Measurements from ENCODE around the gene CYP19A1. TPM values are rescaled to one million over a fixed set of nuclear protein-coding genes. Genes with fewer than 3 reads are reported as not detected.

CYP19A1 gene
- total and polyA plus RNA-seq, 2 experiments from 2014 or later = 1.4 to 35.4 TPM

DNA sequence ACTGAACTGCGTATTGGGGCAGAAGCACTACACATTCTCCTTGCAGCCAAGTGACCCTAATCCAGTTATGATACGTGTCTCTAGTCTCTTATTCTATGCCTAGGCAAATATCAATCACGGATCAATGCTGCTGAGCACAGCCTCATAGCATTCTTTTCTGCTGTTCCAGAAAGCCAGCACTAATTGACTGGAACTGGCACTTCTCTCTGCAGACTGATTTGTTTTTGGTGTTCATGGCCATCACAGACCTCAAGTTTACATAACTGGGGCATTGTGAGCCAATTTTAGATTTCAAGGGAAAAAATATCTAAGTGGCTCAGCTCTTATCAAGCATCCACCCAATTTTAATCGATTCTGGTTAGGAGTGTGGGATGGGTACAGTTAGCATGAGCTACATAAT lies 41.0 kb upstream of the CYP19A1 start:
- H3K27ac ChIP-seq = no peak overlapping the region
- no peaks in the 10 kb centered on the region for H3K9me3 ChIP-seq (ENCODE audit: low read depth)
- no peaks in the 10 kb centered on the region for H4K20me1 ChIP-seq (ENCODE audit: insufficient read depth, poor library complexity, severe bottlenecking)
- TF ChIP-seq EZH2 (IDR thresholded peaks at IDR 0.05; ENCODE audit: borderline replicate concordance) (no peak), EZH2phosphoT487 (IDR thresholded peaks at IDR 0.05; ENCODE audit: low read depth, severe bottlenecking, unreplicated experiment) (no peak)
- TF ChIP-seq, protein P1, sequence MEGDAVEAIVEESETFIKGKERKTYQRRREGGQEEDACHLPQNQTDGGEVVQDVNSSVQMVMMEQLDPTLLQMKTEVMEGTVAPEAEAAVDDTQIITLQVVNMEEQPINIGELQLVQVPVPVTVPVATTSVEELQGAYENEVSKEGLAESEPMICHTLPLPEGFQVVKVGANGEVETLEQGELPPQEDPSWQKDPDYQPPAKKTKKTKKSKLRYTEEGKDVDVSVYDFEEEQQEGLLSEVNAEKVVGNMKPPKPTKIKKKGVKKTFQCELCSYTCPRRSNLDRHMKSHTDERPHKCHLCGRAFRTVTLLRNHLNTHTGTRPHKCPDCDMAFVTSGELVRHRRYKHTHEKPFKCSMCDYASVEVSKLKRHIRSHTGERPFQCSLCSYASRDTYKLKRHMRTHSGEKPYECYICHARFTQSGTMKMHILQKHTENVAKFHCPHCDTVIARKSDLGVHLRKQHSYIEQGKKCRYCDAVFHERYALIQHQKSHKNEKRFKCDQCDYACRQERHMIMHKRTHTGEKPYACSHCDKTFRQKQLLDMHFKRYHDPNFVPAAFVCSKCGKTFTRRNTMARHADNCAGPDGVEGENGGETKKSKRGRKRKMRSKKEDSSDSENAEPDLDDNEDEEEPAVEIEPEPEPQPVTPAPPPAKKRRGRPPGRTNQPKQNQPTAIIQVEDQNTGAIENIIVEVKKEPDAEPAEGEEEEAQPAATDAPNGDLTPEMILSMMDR (IDR thresholded peaks at IDR 0.05; ENCODE audit: poor library complexity) = no peak
- no peaks in the 10 kb centered on the region for H3K79me2 ChIP-seq
- DNase-seq (ENCODE audit: low spot score) = no peak
- H3K4me1 ChIP-seq (ENCODE audit: insufficient read depth) = no peaks in the 10 kb centered on the region
- no peak overlapping the region for H3K4me3 ChIP-seq
- no peak overlapping the region for H2AFZ ChIP-seq
- no peaks in the 10 kb centered on the region for H3K36me3 ChIP-seq (replicated peaks; ENCODE audit: insufficient read depth, low read depth)
- H3K27me3 ChIP-seq = no peaks in the 10 kb centered on the region
- 89% methylated on average over 4 of the region's 4 CpGs for WGBS (ENCODE audit: low lambda C conversion rate, missing lambda C conversion rate)
- no peak overlapping the region for H3K4me2 ChIP-seq
- no peaks in the 10 kb centered on the region for H3K9me2 ChIP-seq (replicated peaks; ENCODE audit: insufficient read depth)

DNA sequence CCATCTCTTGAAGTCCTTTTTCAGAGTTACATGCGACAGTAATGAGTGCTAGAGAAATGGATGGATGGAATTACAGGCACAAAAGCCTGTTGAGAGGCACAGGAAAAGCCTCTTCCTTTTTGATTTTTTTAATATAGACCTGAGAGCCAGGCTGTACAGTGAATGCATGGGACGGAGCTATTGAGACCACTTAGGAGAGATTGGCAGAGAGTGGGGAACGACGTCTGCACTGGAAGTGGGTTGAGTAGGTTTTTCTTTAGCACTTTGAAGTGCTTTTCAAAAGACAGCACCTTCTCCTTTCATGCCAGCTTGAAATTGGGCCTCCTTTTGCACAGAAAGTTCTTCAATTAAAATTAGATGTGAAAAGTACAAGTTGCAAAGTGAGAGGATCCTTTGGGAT lies 40.0 kb upstream of the CYP19A1 start:
- Histone ChIP-seq H2AFZ (no peak overlapping the region), H3K27me3 (no peaks in the 10 kb centered on the region), H4K20me1 (ENCODE audit: insufficient read depth, poor library complexity, severe bottlenecking) (no peaks in the 10 kb centered on the region), H3K9me2 (replicated peaks; ENCODE audit: insufficient read depth) (no peaks in the 10 kb centered on the region), H3K4me2 (no peak overlapping the region), H3K9me3 (ENCODE audit: low read depth) (no peaks in the 10 kb centered on the region), H3K36me3 (replicated peaks; ENCODE audit: insufficient read depth, low read depth) (no peaks in the 10 kb centered on the region), H3K4me1 (ENCODE audit: insufficient read depth) (no peaks in the 10 kb centered on the region), H3K27ac (no peak overlapping the region), H3K4me3 (no peak overlapping the region), H3K79me2 (no peaks in the 10 kb centered on the region)
- DNase-seq (ENCODE audit: low spot score) = no peak
- 97% methylated on average over 4 of the region's 4 CpGs for WGBS (ENCODE audit: low lambda C conversion rate, missing lambda C conversion rate)
- TF ChIP-seq, protein P1 (IDR thresholded peaks at IDR 0.05; ENCODE audit: poor library complexity) = no peak
- TF ChIP-seq EZH2 (IDR thresholded peaks at IDR 0.05; ENCODE audit: borderline replicate concordance) (no peak), EZH2phosphoT487 (IDR thresholded peaks at IDR 0.05; ENCODE audit: low read depth, severe bottlenecking, unreplicated experiment) (no peak)

DNA sequence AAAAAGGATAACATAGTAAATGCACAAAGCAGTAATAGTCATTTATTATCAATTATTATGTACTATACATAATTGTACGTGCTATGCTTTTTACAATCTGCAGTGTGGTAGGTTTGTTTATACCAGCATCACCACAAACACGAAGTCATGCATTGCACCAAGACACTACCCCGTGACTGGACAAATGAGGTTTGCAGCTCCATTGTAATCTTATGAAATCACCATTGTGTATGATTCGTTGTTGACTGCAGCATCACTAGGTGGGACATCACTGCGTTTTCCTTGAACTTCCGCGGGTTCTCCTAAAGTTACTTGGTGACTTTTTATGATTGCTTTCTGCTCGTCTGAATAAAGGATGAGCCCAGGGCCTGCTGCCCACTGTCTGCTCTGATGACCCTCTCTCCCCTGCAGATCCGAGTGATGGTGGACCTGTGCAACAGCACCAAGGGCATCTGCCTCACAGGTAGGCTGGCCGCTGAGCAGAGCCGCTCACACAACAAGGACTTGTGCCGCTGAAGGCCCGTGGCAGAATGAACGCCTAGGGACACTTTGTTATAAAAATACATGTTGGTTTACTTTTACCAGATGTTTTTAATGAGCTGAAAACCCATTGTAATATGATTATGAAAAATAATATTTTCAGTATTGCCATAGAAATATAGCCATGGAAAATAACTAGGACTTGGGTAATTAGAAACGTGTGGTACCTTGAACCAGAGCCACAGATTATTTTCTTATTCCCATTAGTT lies 38.8 kb upstream of the CYP19A1 start:
- TF ChIP-seq, protein P1 (IDR thresholded peaks at IDR 0.05; ENCODE audit: poor library complexity) = no peak
- TF ChIP-seq EZH2phosphoT487 (IDR thresholded peaks at IDR 0.05; ENCODE audit: low read depth, severe bottlenecking, unreplicated experiment) (no peak), EZH2 (IDR thresholded peaks at IDR 0.05; ENCODE audit: borderline replicate concordance) (no peak)
- Histone ChIP-seq H3K4me1 (ENCODE audit: insufficient read depth) (no peaks in the 10 kb centered on the region), H2AFZ (no peak overlapping the region), H3K27ac (no peak overlapping the region), H3K9me2 (replicated peaks; ENCODE audit: insufficient read depth) (no peaks in the 10 kb centered on the region), H3K4me3 (no peak overlapping the region), H3K36me3 (replicated peaks; ENCODE audit: insufficient read depth, low read depth) (no peaks in the 10 kb centered on the region), H3K27me3 (no peaks in the 10 kb centered on the region), H3K9me3 (ENCODE audit: low read depth) (no peaks in the 10 kb centered on the region), H3K79me2 (no peaks in the 10 kb centered on the region), H4K20me1 (ENCODE audit: insufficient read depth, poor library complexity, severe bottlenecking) (no peaks in the 10 kb centered on the region), H3K4me2 (no peak overlapping the region)
- WGBS (ENCODE audit: low lambda C conversion rate, missing lambda C conversion rate) = 88% methylated on average over 15 of the region's 15 CpGs
- DNase-seq (ENCODE audit: low spot score) = no peak
